ENCODE data around the gene FAM193A.

DNA sequence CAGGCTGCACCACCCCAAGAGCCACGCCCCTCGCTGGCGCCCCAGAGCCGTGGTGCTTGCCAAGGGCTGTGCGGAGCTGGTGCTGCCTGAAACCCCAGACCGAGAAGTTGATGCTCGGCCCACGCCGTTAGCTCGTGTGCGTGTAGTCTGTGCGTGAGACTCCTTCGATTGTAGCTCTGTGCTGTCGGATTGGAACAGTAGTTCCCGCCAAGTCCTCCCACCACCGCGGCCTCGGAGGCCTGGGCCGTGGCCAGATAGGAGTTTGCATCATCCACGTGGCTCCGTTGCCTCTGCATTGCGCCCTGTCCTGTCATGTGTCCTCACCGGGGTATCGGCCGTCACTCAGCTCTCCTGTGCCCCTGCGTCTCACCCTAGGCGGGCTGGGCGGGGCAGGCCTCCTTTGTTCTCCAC lies 195.5 kb downstream of the FAM193A start:
- no peak for TF ChIP-seq POLR2A (IDR thresholded peaks at IDR 0.05)
- TF ChIP-seq, protein P1, sequence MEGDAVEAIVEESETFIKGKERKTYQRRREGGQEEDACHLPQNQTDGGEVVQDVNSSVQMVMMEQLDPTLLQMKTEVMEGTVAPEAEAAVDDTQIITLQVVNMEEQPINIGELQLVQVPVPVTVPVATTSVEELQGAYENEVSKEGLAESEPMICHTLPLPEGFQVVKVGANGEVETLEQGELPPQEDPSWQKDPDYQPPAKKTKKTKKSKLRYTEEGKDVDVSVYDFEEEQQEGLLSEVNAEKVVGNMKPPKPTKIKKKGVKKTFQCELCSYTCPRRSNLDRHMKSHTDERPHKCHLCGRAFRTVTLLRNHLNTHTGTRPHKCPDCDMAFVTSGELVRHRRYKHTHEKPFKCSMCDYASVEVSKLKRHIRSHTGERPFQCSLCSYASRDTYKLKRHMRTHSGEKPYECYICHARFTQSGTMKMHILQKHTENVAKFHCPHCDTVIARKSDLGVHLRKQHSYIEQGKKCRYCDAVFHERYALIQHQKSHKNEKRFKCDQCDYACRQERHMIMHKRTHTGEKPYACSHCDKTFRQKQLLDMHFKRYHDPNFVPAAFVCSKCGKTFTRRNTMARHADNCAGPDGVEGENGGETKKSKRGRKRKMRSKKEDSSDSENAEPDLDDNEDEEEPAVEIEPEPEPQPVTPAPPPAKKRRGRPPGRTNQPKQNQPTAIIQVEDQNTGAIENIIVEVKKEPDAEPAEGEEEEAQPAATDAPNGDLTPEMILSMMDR (IDR thresholded peaks at IDR 0.05) = no peak
